Measurements from ENCODE around the gene MAP2K3.
"Not testable (repeated sequence)": the region's sequence is repeated elsewhere in the genome, so short reads cannot be mapped to it uniquely, and the experiment has no call there.

Gene MAP2K3

GRCh38 chr17:21297597-21297996 lies 13.1 kb downstream of the MAP2K3 start:
- no peak for DNase-seq

- no peak for DNase-seq
These were observed 13.8 kb downstream of the MAP2K3 start for GRCh38 chr17:21298056-21298982.

GRCh38 chr17:21298983-21299519 lies 14.5 kb downstream of the MAP2K3 start:
- no peak for DNase-seq

- no peak for DNase-seq
These were observed 15.6 kb downstream of the MAP2K3 start for GRCh38 chr17:21299981-21300600.

DNA sequence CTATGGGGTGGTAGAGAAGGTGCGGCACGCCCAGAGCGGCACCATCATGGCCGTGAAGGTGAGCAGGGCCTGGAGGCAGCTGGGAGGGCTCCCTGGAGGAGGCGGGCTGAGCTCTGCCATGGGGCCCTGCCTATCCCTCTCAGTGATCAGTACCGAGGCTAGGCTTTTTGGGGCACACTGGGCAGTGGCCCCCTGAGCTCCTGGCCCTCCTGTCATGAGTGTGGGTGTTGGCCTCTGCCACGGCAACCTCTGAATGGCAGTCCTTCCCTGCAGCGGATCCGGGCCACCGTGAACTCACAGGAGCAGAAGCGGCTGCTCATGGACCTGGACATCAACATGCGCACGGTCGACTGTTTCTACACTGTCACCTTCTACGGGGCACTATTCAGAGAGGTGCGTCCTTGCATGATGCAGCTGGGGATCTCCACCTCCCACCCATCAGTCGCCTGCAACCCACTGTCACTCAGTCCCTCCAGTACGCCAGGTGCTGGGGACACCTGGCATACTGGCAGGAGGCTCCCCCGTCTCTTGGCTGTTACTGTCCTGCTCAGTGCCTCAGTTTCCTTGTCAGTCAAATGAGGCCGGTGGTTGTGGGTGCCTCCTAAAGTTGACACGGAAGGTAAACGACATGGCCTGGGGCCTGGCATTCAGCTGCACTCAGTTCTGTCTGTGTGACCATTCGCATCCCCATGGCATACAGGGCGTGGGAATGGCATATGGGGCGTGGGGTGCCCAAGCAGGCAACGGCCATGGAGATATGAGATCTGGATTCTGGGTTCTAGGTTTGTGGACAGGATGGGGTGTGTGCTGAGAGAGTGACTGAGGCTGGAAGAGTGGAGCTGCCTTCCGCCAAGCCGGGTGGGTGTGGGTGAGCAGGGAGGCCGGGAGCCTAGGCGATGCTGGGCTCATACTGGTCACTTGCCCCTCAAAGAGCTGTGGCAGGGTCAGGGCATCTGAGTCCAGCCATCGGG lies 16.4 kb downstream of the MAP2K3 start:
- no peak for DNase-seq

- DNase-seq, result no peak
These were observed 17.4 kb downstream of the MAP2K3 start for GRCh38 chr17:21301593-21302550.

DNA sequence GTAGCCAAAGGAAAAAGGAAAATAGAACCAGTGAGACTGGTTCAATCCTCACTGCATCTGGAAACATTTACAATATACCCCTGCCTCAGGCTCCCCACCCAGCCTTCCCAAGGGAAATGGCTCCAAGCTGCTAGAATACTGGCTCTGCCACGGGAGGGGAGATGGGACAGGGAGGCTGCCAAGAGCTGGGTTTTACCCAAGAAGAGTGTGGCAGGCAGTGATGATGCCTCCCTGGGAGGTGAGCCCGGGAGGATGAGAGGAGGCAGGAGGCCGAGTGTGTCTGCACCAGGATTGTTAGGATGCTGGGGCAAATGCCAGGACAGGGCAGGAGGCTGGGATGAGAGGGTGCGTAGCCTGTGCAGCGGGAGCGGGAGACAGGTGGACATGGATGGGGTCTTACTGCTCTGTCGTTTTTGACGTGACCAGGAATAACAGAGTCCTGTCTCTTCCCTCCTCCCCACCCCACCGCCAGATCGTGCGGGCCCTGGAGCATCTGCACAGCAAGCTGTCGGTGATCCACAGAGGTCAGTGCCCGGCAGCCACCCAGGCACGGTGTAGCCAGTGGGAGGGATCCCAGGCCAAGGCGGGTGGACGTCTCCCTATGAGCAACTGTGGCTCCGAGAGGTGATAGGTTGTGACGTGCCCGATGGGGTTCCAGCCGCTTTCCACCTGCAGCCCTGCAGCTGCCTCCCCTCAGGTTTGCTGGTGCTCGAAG lies 18.4 kb downstream of the MAP2K3 start:
- DNase-seq, result no peak

DNA sequence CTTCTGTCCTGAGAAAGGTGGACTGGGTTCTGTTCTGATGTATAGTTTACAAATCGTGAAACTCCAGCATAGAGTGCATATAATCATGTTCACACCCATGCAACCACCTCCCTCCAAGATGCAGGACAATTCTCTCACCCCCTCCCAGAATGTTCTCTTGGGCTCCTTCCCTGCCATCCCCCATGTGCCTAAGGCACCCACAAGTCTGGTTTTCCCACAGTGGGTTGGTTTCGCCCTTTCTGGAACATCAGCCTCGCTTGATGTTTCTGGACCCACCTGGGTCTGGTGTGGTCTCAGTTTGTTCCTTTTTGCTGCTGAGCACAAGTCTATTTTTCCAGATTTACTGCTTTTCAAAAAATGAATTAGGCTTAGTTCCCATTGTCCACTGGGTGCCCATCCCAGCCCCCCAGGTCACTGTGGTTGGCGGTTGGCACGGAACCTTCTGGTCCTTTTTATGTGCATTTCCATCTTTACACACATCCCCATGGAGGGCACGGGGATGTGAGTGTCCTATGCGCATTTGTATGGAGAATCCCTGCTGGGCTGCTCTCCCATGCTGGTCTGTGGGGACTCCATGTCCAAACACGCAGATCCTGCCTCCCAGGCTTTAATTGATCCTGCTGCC lies 19.0 kb downstream of the MAP2K3 start:
- DNase-seq, result no peak

DNA sequence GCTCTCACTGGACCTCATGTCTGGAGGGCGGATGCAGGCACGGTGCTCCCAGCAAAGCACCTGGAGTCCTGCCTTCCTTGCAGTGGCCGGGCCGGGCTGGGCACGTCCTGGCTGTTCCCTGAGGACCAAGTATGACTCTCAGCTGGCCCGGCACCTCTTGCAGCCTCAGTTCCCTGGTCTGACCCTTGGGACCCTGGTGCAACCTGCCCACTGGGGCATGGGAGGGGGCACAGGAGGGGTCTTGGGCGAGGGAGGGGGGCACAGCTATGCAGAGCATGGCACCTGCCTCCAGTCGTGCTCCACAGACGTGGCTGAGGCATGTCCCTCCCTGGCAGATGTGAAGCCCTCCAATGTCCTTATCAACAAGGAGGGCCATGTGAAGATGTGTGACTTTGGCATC lies 19.6 kb downstream of the MAP2K3 start:
- DNase-seq, result no peak

DNA sequence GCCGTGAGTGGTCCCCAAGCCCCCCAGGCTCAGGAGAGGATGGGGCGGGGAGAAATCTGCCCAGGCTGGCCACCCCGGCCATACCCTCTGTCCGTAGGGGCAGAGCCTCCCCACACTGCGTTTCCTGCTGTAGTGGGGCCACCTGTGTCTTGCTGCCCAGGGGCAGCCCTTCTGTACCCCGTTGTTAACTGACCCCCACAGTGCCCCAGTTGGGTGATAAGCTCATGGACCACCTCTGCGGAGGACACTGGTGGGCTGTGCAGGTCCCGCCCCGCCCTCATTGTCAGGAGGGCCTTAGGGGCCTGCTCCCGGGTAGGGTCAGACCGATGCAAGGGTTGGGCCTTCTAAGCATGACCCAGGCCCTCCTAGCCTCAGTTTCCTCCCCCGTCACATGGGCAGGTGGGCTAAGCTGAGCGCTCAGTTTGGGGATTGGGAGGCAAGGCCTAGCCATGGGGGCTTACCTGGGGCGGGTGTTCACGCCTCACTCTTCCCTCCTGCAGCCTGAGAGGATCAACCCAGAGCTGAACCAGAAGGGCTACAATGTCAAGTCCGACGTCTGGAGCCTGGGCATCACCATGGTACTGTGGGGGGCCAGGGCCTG lies 20.1 kb downstream of the MAP2K3 start:
- DNase-seq, result not testable (repeated sequence)

DNA sequence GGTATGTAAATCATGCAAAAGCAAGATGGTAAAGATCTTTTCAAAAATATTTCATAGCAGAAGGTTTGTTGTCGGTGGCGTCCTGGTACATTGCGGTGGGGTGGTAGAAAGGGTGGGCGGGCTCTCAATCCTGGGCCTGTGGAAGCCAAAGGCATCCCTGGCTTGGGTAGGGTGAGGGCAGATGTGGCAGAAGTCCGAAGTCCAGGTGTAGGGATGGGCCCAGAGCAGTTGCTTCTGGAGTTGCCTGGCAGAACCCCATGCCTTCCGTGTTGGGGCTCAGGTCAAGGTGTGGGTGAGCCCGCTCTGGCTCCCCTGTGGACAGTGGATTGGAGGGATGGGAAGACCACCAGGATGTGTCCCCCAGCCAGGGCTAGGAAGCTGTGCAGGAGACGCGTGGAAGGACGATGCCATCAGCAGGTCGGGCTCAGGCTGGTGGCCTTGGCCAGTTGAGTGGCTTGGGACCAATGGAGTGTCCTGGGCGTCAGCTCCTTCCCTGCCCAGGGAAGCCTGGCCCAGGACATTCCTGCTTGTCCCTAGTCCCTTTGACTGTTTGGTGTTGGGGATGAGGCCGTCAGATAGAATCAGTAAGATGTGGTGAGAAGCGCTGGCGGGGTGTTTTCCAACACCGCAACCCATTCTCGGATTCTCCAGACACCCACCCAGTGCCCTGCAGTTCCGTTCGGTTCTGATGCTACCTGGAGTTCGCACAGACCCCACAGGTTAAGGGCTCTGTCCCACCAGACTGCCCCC lies 21.1 kb downstream of the MAP2K3 start:
- DNase-seq, result not testable (repeated sequence)

DNA sequence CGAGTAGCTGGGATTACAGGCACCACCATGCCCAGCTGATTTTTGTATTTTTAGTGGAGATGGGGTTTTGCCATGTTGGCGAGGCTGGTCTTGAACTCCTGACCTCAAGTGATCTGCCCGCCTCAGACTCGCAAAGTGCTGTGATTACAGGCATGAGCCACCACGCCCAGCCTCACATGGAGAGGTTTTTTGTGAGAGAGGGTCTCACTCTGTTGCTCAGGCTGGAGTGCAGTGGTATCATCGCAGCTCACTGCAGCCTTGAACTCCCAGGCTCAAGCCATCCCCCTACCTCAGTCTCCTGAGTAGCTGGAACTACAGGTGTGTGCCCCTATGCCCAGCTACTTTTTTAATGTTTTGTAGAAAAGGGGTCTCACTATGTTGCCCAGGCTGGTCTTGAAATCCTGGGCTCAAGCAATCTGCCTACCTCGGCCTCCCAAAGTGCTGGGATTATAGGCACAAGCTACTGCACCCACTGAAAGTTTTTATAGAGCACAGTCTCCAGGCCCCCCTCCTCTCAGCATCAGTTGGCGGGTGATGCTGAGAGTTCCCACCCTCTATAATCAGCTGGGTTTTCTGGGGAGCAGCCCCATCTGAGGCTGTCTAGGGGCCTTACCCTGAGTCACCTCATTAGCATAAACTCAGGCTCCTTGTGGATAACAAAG lies 22.2 kb downstream of the MAP2K3 start:
- DNase-seq, result not testable (repeated sequence)

GRCh38 chr17:21307273-21307625 lies 22.7 kb downstream of the MAP2K3 start:
- not testable (repeated sequence) for DNase-seq

DNA sequence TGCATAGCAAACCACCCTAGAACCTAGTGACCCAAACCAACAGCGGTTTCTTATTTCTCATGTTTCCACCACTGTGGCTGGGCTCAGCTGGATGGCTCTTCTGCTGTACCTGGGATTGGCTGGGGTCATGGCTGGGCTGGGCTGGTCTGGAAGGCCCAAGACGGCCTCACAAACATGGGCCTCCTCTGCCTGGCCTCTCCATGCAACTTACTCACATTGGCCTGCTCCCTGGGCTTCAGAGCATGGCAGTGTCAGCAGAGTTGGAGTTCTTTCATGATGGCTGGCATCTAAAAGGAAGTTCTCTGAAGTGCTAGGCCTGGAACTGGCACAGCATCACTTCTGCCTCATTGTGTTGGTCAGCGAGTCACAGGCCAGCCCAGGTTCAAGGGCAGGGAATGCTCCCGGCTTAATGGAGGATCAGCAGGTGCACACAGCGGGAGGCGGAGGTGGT lies 24.4 kb downstream of the MAP2K3 start:
- not testable (repeated sequence) for DNase-seq

DNA sequence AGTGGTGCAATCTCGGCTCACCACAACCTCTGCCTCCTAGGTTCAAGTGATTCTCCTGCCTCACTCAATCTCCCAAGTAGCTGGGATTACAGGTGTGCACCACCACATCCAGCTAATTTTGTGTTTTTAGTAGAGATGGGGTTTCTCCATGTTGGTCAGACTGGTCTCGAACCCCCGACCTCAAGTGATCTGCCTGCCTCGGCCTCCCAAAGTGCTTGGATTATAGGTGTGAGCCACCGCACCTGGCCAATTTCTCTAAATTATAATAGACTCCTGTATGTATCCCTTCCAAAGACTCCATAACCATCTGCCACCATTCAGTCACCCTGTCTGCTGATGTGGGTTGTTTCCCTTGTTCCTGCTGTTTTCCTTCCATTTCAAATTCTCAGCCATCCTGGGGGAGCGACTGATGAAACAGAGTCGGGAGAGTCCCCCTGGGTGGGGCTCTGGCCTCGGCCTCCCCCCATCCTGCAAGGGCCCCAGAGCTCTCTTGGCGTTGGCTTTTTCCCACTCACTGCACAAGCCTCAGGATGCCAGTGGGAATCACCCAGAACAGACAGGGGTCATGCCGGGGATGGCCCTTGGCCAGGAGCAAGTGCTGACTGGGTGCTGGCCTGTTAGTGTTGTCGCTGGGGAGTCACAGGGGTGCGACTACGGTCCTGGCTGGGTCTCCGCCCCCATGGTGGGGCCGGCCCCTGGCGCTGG lies 25.7 kb downstream of the MAP2K3 start:
- not testable (repeated sequence) for DNase-seq

DNA sequence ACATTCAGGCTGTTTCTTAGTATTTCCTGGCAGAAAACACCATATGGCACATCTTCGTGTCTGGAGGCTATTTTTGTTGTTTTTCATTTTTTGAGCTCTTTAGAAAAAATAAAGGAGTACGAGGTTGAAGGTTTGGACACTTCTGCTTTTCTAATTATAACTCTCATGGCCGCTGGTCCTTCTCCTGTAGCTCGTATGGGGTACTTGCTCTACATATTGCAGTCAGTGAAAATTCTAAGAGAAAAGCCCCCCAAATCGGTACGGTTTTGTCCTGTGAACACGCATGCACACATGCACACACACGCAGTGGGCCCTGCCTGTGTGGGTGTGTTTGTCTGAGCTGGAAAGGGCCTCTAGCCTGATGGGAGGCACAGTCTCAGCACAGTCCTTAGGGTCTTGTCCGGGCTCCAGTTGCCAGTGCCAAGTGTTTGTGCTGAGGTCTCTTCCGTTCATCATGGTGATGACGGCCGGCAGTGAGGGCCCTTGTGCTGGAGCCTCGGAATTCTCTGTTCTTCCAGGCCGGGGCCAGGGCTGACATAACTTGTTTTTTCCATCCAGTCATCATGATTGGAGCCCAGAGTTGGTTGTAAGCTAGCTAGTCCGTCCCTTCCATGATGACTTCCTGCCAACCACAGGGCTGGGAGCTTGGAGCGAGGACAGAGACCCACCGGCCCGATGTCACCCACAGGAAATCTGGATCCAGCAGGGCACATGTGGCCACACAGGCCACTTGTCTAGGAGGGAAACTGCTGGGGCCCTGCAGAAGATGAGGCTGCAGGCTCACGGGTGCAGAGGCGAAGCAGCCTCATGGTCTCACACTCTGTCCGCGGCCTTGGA lies 26.5 kb downstream of the MAP2K3 start:
- not testable (repeated sequence) for DNase-seq

- no peak for DNase-seq
These were observed 28.8 kb downstream of the MAP2K3 start for GRCh38 chr17:21313320-21313719.

Measured in NCI-H1417 treated with DMSO at 0.1 percent for 48 hours (cell line).